ENCODE data around the gene CMTM8.

Gene CMTM8

GRCh38 chr3:32309654-32310242 lies 71.3 kb downstream of the CMTM8 start:
- DNase-seq (ENCODE audit: low spot score): no peak

GRCh38 chr3:32310336-32310735 lies 71.9 kb downstream of the CMTM8 start:
- DNase-seq (ENCODE audit: low spot score): no peak

GRCh38 chr3:32310918-32311839 lies 72.7 kb downstream of the CMTM8 start:
- no peak for DNase-seq (ENCODE audit: low spot score)

- no peak for DNase-seq (ENCODE audit: low spot score)
Measured at GRCh38 chr3:32312251-32312650, 73.8 kb downstream of the CMTM8 start.

GRCh38 chr3:32313169-32313568 lies 74.7 kb downstream of the CMTM8 start:
- no peak for DNase-seq (ENCODE audit: low spot score)

- no peak for DNase-seq (ENCODE audit: low spot score)
Measured at GRCh38 chr3:32313723-32314473, 75.4 kb downstream of the CMTM8 start.

- no peak for DNase-seq (ENCODE audit: low spot score)
Measured at GRCh38 chr3:32315441-32315840, 77.0 kb downstream of the CMTM8 start.

- no peak for DNase-seq (ENCODE audit: low spot score)
Measured at GRCh38 chr3:32316319-32316718, 77.8 kb downstream of the CMTM8 start.

GRCh38 chr3:32316976-32317375 lies 78.5 kb downstream of the CMTM8 start:
- DNase-seq (ENCODE audit: low spot score): no peak

GRCh38 chr3:32319607-32320006 lies 81.1 kb downstream of the CMTM8 start:
- DNase-seq (ENCODE audit: low spot score): no peak

- DNase-seq (ENCODE audit: low spot score): no peak
Measured at GRCh38 chr3:32320080-32320479, 81.6 kb downstream of the CMTM8 start.

- no peak for DNase-seq (ENCODE audit: low spot score)
Measured at GRCh38 chr3:32321095-32321790, 82.8 kb downstream of the CMTM8 start.

GRCh38 chr3:32322311-32322710 lies 83.8 kb downstream of the CMTM8 start:
- no peak for DNase-seq (ENCODE audit: low spot score)

GRCh38 chr3:32323604-32324003 lies 85.1 kb downstream of the CMTM8 start:
- DNase-seq (ENCODE audit: low spot score): no peak

- no peak for DNase-seq (ENCODE audit: low spot score)
Measured at GRCh38 chr3:32325201-32325600, 86.7 kb downstream of the CMTM8 start.

GRCh38 chr3:32325927-32326326 lies 87.4 kb downstream of the CMTM8 start:
- no peak for DNase-seq (ENCODE audit: low spot score)

- no peak for DNase-seq (ENCODE audit: low spot score)
Measured at GRCh38 chr3:32326795-32327194, 88.3 kb downstream of the CMTM8 start.

- DNase-seq (ENCODE audit: low spot score): no peak
Measured at GRCh38 chr3:32334675-32335074, 96.2 kb downstream of the CMTM8 start.

GRCh38 chr3:32335365-32336112 lies 97.1 kb downstream of the CMTM8 start:
- DNase-seq (ENCODE audit: low spot score): no peak

- no peak for DNase-seq (ENCODE audit: low spot score)
Measured at GRCh38 chr3:32336113-32336498, 97.6 kb downstream of the CMTM8 start.

GRCh38 chr3:32337505-32337904 lies 99.0 kb downstream of the CMTM8 start:
- no peak for DNase-seq (ENCODE audit: low spot score)

- DNase-seq (ENCODE audit: low spot score): peak; percentile 34
Measured at GRCh38 chr3:32340039-32340438, 101.6 kb downstream of the CMTM8 start.
